Esophagus muscularis mucosa (tissue), 3 donors: ENCODE data around the gene SEC14L1.

Source experiments
- CTCF ChIP-seq, 3 experiments: fragments of 200-600 bp in 2 of 3; fragments of 450-650 bp in 1 of 3; sonication (generic) in 2 of 3; IDR thresholded peaks; one replicate each; pipeline ENCODE4 v1.5.1; 2017 to 2019; ENCODE audit warnings: antibody characterized with exemption in 3 of 3, mild to moderate bottlenecking in 2 of 3, moderate library complexity in 1 of 3
- POLR2A ChIP-seq: fragments of 450-650 bp; IDR thresholded peaks from one replicate; pipeline ENCODE4 v1.6.1; 2017; ENCODE audit warnings: antibody characterized with exemption, moderate library complexity, mild to moderate bottlenecking, low read depth

GRCh38 chr17:77151186-77151585 is 10.4 kb downstream of the SEC14L1 start:
- TF ChIP-seq CTCF (IDR thresholded peaks at IDR 0.05) (no peak), POLR2A (no peak)
